H9 (cell line): ENCODE data around the gene FUT6. TPM values are rescaled to one million over a fixed set of nuclear protein-coding genes. Genes with fewer than 3 reads are reported as not detected.

ENCODE experiments used
- DNase-seq: peaks from one replicate; pipeline ENCODE4 v3.0.0-alpha.2; 2017
- H2AFZ ChIP-seq: one replicate; pipeline ENCODE4 v1.6.1; 2013; ENCODE audit warnings: mild to moderate bottlenecking, low read length, control low read depth, moderate library complexity
- H2AK5ac ChIP-seq: 2 replicates; pipeline ENCODE4 v1.6.1; 2013; ENCODE audit warnings: low read length, control low read depth, mixed read lengths; ENCODE audit not compliant: insufficient read length
- H2BK120ac ChIP-seq: one replicate; pipeline ENCODE4 v1.6.1; 2013; ENCODE audit warnings: low read depth, mild to moderate bottlenecking, low read length, control low read depth, inconsistent platforms; ENCODE audit not compliant: poor library complexity, severe bottlenecking
- H2BK12ac ChIP-seq: 2 replicates; pipeline ENCODE4 v1.6.1; 2013; ENCODE audit warnings: low read length, control low read depth, mixed read lengths, low read depth; ENCODE audit not compliant: insufficient read length
- H2BK15ac ChIP-seq: 2 replicates; pipeline ENCODE4 v1.6.1; 2013; ENCODE audit warnings: low read depth, low read length, control low read depth
- H2BK20ac ChIP-seq: one replicate; pipeline ENCODE4 v1.6.1; 2013; ENCODE audit warnings: low read depth, mild to moderate bottlenecking, low read length, control low read depth, inconsistent platforms; ENCODE audit not compliant: poor library complexity, severe bottlenecking
- H2BK5ac ChIP-seq: 2 replicates; pipeline ENCODE4 v1.6.1; 2013; ENCODE audit warnings: low read length, control low read depth, mixed read lengths; ENCODE audit not compliant: insufficient read length
- H3K14ac ChIP-seq: 2 replicates; pipeline ENCODE4 v1.6.1; 2013; ENCODE audit warnings: low read length, control low read depth; ENCODE audit not compliant: insufficient read depth
- H3K18ac ChIP-seq: 2 replicates; pipeline ENCODE4 v1.6.1; 2013; ENCODE audit warnings: low read depth, mild to moderate bottlenecking, mixed read lengths, low read length, control low read depth; ENCODE audit not compliant: insufficient read length
- H3K23ac ChIP-seq: 2 replicates; pipeline ENCODE4 v1.6.1; 2013; ENCODE audit warnings: low read length, control low read depth, mixed read lengths, low read depth; ENCODE audit not compliant: insufficient read length
- H3K23me2 ChIP-seq: 2 replicates; pipeline ENCODE4 v1.6.1; 2013; ENCODE audit warnings: low read depth, mild to moderate bottlenecking, mixed read lengths, low read length, control low read depth; ENCODE audit not compliant: insufficient read length, poor library complexity, severe bottlenecking
- H3K27ac ChIP-seq: 2 replicates; pipeline ENCODE4 v1.5.1; 2013; ENCODE audit warnings: low read length, control low read depth, mixed read lengths, low read depth; ENCODE audit not compliant: insufficient read length
- H3K27me3 ChIP-seq: 2 replicates; pipeline ENCODE4 v1.6.1; 2013; ENCODE audit warnings: low read length, control low read depth, inconsistent platforms; ENCODE audit not compliant: insufficient read depth
- H3K4ac ChIP-seq: 2 replicates; pipeline ENCODE4 v1.6.1; 2013; ENCODE audit warnings: low read depth, mild to moderate bottlenecking, control low read depth, inconsistent platforms, low read length, moderate library complexity
- H3K4me1 ChIP-seq: 2 replicates; pipeline ENCODE4 v1.6.1; 2013; ENCODE audit warnings: low read length, control low read depth, inconsistent platforms; ENCODE audit not compliant: insufficient read depth
- H3K4me2 ChIP-seq: 2 replicates; pipeline ENCODE4 v1.6.1; 2013; ENCODE audit warnings: low read length, control low read depth, mixed read lengths; ENCODE audit not compliant: insufficient read length, insufficient read depth
- H3K56ac ChIP-seq: 2 replicates; pipeline ENCODE4 v1.6.1; 2013; ENCODE audit warnings: low read depth, mild to moderate bottlenecking, mixed read lengths, low read length, control low read depth; ENCODE audit not compliant: insufficient read length
- H3K79me1 ChIP-seq: 2 replicates; pipeline ENCODE4 v1.6.1; 2013; ENCODE audit warnings: low read depth, mild to moderate bottlenecking, moderate library complexity, low read length, control low read depth, inconsistent platforms; ENCODE audit not compliant: insufficient read depth, poor library complexity, severe bottlenecking
- H3K79me2 ChIP-seq: 2 replicates; pipeline ENCODE4 v1.6.1; 2013; ENCODE audit warnings: low read length, control low read depth, inconsistent platforms; ENCODE audit not compliant: insufficient read depth
- H3K9ac ChIP-seq: 2 replicates; pipeline ENCODE4 v1.6.1; 2013; ENCODE audit warnings: low read length, control low read depth, mixed read lengths; ENCODE audit not compliant: insufficient read length; ENCODE audit errors: extremely low read depth
- H3K9me3 ChIP-seq: one replicate; pipeline ENCODE4 v1.6.1; 2013; ENCODE audit warnings: low read depth, low read length, inconsistent platforms; ENCODE audit not compliant: control insufficient read depth
- H3T11ph ChIP-seq: one replicate; pipeline ENCODE4 v1.6.1; 2013; ENCODE audit warnings: mild to moderate bottlenecking, low read length, control low read depth, inconsistent platforms
- H4K20me1 ChIP-seq: one replicate; pipeline ENCODE4 v1.6.1; 2013; ENCODE audit not compliant: control insufficient read depth, insufficient read length, insufficient read depth
- H4K5ac ChIP-seq: 2 replicates; pipeline ENCODE4 v1.6.1; 2013; ENCODE audit warnings: low read depth, mild to moderate bottlenecking, mixed read lengths, low read length, control low read depth; ENCODE audit not compliant: insufficient read length
- H4K8ac ChIP-seq: replicated peaks from 2 replicates; pipeline ENCODE4 v1.6.1; 2013; ENCODE audit warnings: low read length, control low read depth, mixed read lengths, low read depth; ENCODE audit not compliant: insufficient read length
- H4K91ac ChIP-seq: 2 replicates; pipeline ENCODE4 v1.6.1; 2013; ENCODE audit warnings: low read depth, mild to moderate bottlenecking, moderate library complexity, mixed read lengths, low read length, control low read depth; ENCODE audit not compliant: insufficient read length
- H3K27ac Mint-ChIP-seq, 3 experiments: 2 replicates in 2 of 3; 3 replicates in 1 of 3; pipeline ENCODE4 v1.8.0; 2020 to 2021; ENCODE audit warnings: mixed read lengths in 3 of 3, mild to moderate bottlenecking in 1 of 3, moderate library complexity in 1 of 3
- H3K27me3 Mint-ChIP-seq: 2 replicates; pipeline ENCODE4 v1.8.0; 2021; ENCODE audit warnings: low read depth, mild to moderate bottlenecking, moderate library complexity, mixed read lengths
- H3K36me3 Mint-ChIP-seq, 3 experiments: 2 replicates in 2 of 3; 3 replicates in 1 of 3; pipeline ENCODE4 v1.8.0; 2020 to 2021; ENCODE audit warnings: low read depth in 3 of 3, mixed read lengths in 3 of 3; ENCODE audit not compliant: insufficient read depth in 1 of 3
- H3K4me1 Mint-ChIP-seq, 2 experiments: 2 replicates each; pipeline ENCODE4 v1.8.0; 2020; ENCODE audit warnings: mixed read lengths in 2 of 2
- H3K4me3 Mint-ChIP-seq, 2 experiments: 2 replicates in 1 of 2; 3 replicates in 1 of 2; pipeline ENCODE4 v1.8.0; 2020 to 2021; ENCODE audit warnings: mild to moderate bottlenecking in 2 of 2, mixed read lengths in 2 of 2, moderate library complexity in 1 of 2
- H3K9me3 Mint-ChIP-seq, 2 experiments: 2 replicates in 1 of 2; 3 replicates in 1 of 2; pipeline ENCODE4 v1.8.0; 2020; ENCODE audit warnings: mild to moderate bottlenecking in 2 of 2, mixed read lengths in 2 of 2, moderate library complexity in 1 of 2
- WGBS: extraction: QIAGEN DNeasy Blood & Tissue Kit; methylation state at CpG from one replicate; pipeline ENCODE4 v1.1.7; 2013; ENCODE audit warnings: missing lambda C conversion rate, low lambda C conversion rate, mixed read lengths; ENCODE audit not compliant: insufficient read length; ENCODE audit errors: extremely low coverage; 5-methylcytosine and 5-hydroxymethylcytosine counted together
- total RNA-seq: library from RNA; stranded (reverse); gene quantifications from 2 replicates; pipeline ENCODE4 v1.2.1, GENCODE V29; 2021
- TF ChIP-seq, protein P1 (sequence below): fragments of 200-600 bp; sonication (generic); conservative IDR thresholded peaks from 3 replicates; pipeline ENCODE4 v1.8.0; 2021; ENCODE audit warnings: antibody characterized with exemption, mild to moderate bottlenecking

FUT6 gene
- total RNA-seq, 1 experiment from 2014 or later, result 0.13 TPM

DNA sequence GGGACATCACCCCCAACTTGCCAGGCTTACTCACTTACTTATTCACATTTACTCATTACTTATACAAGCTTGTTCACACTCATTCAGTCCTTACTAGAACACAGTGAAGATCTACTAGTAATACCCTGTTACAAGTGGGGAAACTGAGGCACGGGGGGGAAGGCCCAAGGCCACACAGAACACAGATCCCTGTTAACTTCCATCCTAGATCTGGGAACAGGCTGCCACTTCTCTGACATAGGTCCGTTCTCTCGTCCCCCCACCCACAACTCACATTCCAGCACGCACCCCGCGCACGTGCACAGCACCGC, 36.1 kb downstream of the FUT6 start:
- Histone ChIP-seq H2BK15ac (no peak overlapping the region), H2BK5ac (no peak overlapping the region), H4K8ac (no peak overlapping the region), H3K23ac (no peak overlapping the region), H2AFZ (no peak overlapping the region), H2BK20ac (no peak overlapping the region), H3K18ac (peak overlapping the region; percentile 47), H3K23me2 (peaks cover 6% of the 10 kb centered on the region), H3T11ph (no peak overlapping the region), H3K14ac (no peak overlapping the region), H3K4ac (no peak overlapping the region), H3K27ac (no peak overlapping the region), H3K27me3 (no peaks in the 10 kb centered on the region; the same call in 1 of the 2 replicates), H4K5ac (no peak overlapping the region), H3K79me2 (no peaks in the 10 kb centered on the region), H2BK12ac (no peak overlapping the region), H3K4me2 (peak overlapping the region; percentile 18), H2BK120ac (no peak overlapping the region), H3K4me1 (no peaks in the 10 kb centered on the region), H2AK5ac (no peak overlapping the region), H4K91ac (no peak overlapping the region), H4K20me1 (no peaks in the 10 kb centered on the region), H3K9ac (no peak overlapping the region), H3K56ac (no peak overlapping the region), H3K79me1 (no peaks in the 10 kb centered on the region), H3K9me3 (no peaks in the 10 kb centered on the region)
- Mint-ChIP-seq H3K4me3 (peak overlapping the region in 1 of 2 experiments; percentile 71; a peak in 3 of 5 replicates), H3K27me3 (peaks cover 55% of the 10 kb centered on the region), H3K36me3 (peaks cover 0 to 4% (median 0%) of the 10 kb centered on the region in 3 experiments; a peak in 2 of 7 replicates), H3K9me3 (peaks cover 0 to 4% of the 10 kb centered on the region in 2 experiments; a peak in 3 of 5 replicates), H3K27ac (no peak overlapping the region), H3K4me1 (peaks cover 16 to 30% of the 10 kb centered on the region in 2 experiments)
- no CpG with 5 or more reads among the region's 8 CpGs for WGBS
- no peak for DNase-seq
- TF ChIP-seq, protein P1, sequence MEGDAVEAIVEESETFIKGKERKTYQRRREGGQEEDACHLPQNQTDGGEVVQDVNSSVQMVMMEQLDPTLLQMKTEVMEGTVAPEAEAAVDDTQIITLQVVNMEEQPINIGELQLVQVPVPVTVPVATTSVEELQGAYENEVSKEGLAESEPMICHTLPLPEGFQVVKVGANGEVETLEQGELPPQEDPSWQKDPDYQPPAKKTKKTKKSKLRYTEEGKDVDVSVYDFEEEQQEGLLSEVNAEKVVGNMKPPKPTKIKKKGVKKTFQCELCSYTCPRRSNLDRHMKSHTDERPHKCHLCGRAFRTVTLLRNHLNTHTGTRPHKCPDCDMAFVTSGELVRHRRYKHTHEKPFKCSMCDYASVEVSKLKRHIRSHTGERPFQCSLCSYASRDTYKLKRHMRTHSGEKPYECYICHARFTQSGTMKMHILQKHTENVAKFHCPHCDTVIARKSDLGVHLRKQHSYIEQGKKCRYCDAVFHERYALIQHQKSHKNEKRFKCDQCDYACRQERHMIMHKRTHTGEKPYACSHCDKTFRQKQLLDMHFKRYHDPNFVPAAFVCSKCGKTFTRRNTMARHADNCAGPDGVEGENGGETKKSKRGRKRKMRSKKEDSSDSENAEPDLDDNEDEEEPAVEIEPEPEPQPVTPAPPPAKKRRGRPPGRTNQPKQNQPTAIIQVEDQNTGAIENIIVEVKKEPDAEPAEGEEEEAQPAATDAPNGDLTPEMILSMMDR, result no peak
